NOMO-1 treated with dmso at 0.1 percent for 144 hours (cell line): ENCODE results near the gene AGAP9.
"Not testable (repeated sequence)": the region's sequence is repeated elsewhere in the genome, so short reads cannot be mapped to it uniquely, and the experiment has no call there.

ENCODE experiments used
- DNase-seq: peaks from one replicate; lab custom pipeline; 2025; ENCODE audit not compliant: unreplicated experiment; lab: John Stamatoyannopoulos, UW

The AGAP9 gene

GRCh38 chr10:47458466-47459154 is 64.8 kb downstream of the AGAP9 start:
- DNase-seq = no peak

- DNase-seq = no peak
Measured at GRCh38 chr10:47457826-47458225, 65.6 kb downstream of the AGAP9 start.

GRCh38 chr10:47457528-47457820 is 66.0 kb downstream of the AGAP9 start:
- DNase-seq = no peak

- DNase-seq = no peak
Measured at GRCh38 chr10:47456794-47457527, 66.5 kb downstream of the AGAP9 start.

- DNase-seq = no peak
Measured at GRCh38 chr10:47456079-47456785, 67.2 kb downstream of the AGAP9 start.

GRCh38 chr10:47455350-47456078 is 67.9 kb downstream of the AGAP9 start:
- not testable (repeated sequence) for DNase-seq

- DNase-seq = no peak
Measured at GRCh38 chr10:47454780-47455058, 68.7 kb downstream of the AGAP9 start.

GRCh38 chr10:47454008-47454779 is 69.2 kb downstream of the AGAP9 start:
- no peak for DNase-seq

- no peak for DNase-seq
Measured at GRCh38 chr10:47453141-47454007, 70.1 kb downstream of the AGAP9 start.

GRCh38 chr10:47452495-47453140 is 70.8 kb downstream of the AGAP9 start:
- no peak for DNase-seq

GRCh38 chr10:47451998-47452494 is 71.4 kb downstream of the AGAP9 start:
- no peak for DNase-seq
